Suppressor macrophage (primary cell): ENCODE results near the gene PCSK4.
"Not testable (repeated sequence)": the region's sequence is repeated elsewhere in the genome, so short reads cannot be mapped to it uniquely, and the experiment has no call there.

ENCODE experiments used
- DNase-seq, 4 experiments: peaks; one replicate each; pipeline ENCODE4 v3.0.0-alpha.2; 2020 to 2022

Gene PCSK4

DNA sequence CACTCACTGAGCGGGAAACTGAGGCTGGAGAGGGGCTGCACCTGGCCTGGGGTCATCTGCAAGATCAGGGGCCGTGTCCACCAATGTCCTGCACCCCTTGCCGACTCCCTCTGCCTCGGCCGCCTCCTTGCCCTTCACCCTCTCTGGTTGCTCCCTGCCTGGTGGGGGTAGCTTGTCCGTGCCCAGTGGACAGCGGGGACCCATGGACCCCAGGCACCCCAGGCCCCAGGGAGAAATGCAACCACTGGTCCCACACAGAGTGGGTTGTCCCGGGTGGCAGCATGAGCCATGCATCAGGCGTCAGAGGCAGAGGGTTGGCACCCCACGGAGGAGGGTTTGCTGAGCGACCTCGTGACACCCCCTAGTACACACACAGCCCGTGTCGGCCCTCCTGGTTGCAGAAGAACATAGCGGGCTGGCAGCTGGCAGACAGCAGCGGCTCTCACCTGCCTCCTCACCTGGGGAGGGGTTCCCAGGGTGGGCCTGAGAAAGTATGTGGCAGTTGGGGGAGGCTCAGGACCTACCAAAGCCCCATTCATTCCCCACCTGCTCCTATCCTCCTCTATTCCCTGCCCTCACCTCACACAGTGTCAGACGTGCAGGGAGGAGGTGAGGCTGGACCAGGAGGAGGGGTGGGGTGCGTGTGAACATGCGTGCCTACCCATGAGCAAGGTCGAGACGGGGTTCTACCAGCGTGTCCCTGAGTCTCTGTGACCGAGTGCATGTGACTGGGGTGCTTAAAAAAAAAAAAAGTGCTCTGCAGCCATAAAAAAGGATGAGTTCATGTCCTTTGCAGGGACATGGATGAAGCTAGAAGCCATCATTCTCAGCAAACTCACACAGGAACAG, 14.0 kb upstream of the PCSK4 start:
- DNase-seq, result no peak

DNA sequence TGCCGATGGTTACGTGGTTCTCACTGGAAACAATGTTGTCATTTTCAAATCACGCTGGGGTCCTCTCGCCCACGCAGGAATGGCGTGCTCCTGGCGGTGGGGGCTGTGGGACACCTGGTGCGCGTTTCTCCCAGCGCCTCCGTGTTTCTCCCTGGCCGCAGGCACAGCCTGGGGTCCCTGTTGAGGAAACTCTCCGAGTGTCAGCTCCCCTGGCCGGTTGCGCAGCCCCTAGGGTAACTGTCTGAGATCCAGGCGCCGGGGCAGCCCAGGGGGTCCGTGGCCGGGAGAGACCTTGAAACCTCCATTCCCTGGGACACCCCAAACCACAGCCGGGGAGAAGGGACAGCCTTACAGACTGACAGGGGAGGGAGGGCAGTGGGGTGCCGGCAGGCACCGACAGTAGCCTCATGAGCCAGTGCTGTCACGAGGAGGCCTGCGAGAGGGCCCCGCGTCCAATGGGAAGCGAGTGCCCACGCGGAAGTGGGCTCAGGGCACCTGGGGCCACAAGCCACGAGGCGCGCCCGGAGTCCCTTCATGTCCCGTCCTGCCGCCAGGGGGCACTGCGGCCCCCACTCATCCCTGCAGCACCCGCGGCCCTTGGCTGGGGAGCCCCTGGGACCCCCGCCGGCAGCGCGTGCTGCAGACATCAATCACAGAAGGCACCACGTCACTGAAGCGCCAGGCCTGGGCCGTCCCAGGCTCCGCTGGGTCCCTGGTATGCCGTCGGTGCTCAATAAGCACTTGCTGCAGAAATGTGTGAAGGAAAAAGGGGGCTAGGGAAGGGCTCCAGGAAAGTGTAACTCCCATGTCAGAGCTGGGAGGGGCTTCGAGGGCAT, 13.2 kb upstream of the PCSK4 start:
- DNase-seq, result peak; percentile 73 to 89 (median 78)

DNA sequence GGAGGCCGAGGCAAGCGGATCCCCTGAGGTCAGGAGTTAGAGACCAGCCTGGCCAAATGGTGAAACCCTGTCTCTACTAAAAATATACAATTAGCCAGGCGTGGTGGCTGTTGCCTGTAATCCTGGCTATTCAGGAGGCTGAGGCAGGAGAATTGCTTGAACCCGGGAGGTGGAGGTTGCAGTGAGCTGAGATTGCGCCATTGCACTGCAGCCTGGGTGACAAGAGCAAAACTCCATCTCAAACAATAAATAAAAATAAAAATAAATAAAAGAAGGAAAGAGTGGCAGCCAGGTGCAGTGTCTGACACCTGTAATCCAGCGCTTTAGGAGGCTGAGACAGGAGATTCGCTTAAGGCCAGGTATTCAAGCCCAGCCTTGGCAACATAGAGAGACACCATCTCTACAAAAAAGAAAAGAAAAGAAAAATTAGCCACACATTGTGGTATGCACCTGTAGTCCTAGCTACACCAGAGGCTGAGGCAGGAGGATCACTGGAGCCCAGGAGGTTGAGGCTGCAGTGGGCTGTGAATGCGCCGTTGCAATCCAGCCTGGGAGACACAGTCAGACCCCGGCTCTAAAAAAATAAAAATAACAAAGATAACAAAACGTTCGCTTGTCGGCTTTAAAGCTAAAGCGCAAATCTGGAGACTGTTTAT, 12.4 kb upstream of the PCSK4 start:
- DNase-seq, result no peak

DNA sequence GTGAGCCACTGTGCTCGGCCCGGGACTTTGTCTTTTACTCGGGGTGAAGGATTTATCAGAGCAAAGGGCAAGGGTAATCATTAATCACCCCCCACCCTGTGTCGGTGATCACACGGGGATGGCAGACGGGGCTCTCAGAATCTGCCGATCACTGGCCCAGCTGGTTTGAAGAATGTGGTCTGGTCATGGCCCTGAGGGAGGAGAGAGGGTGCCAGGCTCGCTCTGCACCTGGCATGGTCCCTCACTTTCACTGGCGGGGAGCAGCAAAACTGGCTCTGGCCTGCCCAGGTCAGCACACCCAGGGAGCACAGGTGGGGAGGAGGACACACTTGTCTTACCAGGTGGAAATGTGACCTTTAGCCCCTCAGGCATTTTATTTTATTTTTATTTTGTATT, 11.0 kb upstream of the PCSK4 start:
- no peak for DNase-seq

- not testable (repeated sequence) for DNase-seq
Measured at GRCh38 chr19:1499231-1499630, 9.1 kb upstream of the PCSK4 start.

DNA sequence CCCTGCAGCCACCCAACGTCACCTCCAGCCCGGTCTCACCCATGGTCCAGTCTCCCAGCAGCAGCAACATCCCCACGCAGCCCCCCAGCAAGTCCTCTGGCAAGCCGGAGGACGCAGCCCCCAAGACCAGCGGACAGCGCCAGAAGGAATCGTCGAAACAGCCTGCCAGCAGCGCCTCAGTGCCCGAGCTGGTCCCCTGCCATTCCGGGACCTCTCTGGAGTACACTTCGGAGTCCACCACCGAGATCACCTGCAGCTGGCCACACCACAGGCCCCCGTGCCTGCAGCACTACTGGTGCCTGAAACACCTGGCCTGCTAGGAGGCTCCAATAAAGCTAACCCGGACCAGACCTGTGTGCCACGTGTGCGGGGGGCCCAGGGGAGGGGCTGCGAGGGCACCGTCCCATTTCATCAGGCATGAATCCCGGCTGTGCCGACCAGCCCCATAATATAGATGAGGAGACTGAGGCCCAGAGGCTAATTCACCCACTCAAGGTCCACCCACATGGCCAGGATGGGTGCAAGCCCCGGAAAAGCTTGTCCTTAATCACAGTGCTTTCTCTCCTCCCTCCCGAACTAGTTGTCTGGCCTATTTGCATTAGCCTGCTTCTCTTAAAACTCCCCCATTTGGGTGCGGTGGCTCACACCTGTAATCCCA, 7.6 kb upstream of the PCSK4 start:
- no peak for DNase-seq

DNA sequence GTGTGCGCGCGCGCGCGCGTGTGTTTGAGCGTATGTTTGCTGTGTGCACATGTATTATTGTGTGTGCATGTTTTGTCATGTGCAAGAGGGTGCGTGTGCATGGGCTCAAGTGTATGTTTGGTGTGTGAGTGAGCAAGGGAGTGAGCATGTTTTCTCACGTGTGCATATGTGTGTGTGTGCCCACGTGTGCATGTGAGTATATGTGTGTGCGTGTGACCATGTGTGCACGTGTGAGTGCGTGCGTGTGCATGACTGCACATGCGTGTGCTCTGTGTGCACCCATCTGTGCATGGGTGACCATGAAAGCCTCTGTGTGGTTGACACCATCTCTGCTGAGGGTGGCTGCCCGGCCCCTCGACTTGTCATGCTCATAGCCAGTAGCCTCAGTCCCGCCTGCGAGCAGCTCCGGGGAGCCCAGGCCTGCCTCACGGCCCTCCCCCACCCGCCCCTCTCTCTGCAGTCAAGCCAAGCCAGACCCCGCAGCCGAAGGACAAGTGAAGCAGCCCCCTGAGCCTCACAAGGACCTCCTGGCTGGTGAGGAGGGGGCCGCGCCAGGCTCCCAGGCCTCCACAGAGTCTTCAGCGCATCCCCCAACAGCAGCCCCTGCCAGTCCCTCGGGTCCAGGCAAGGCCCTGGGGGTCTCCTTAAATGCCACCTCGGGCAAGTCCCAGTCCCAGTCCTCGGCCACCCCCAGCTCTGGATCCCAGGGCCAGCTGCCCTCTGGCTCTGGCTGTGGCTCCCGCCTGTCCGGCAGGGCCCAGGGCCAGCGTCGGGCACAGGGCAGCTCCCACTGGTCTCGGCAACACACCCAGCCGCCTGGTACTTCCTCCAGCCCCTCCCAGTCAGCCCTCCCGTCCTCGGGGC, 6.8 kb upstream of the PCSK4 start:
- DNase-seq, result no peak

DNA sequence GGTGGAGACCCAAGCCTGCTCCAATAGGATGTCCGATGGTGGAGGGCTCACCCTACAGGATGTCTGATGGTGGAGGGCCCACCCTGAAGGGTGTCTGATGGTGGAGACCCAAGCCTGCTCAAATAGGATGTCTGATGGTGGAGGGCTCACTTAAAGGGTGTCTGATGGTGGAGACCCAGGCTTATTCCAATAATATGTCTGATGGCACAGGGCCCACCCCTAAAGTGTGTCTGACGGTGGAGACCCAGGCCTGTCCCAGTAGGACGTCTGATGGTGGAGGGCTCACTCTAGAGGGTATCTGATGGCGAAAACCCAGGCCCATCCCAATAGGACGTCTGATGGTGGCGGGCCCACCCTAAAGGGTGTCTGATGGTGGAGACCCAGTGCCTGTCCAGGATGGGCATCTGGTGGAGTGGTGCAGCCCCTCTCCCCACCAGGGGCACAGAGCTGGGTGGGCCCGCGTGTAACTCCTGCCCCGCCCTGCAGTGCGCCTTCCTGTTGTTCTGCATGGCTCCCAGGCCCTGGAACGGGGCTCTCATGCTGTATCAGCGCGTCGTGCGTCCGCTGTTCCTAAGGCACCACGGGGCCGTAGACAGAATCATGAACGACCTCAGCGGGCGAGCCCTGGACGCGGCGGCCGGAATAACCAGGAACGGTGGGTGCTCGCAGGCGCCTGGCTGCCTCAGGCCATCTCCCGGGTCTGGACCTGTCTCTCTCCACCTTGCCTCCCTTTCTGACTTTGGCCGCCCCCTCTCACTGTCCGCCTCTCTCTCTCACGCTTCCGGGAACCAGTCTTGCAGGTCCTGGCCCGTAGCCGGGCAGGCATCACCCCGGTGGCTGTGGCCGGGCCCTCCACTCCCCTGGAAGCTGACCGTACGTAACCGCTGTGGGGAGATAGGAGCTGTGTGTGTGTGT, 5.9 kb upstream of the PCSK4 start:
- no peak for DNase-seq

GRCh38 chr19:1495051-1495798, 5.1 kb upstream of the PCSK4 start:
- DNase-seq, result no peak

DNA sequence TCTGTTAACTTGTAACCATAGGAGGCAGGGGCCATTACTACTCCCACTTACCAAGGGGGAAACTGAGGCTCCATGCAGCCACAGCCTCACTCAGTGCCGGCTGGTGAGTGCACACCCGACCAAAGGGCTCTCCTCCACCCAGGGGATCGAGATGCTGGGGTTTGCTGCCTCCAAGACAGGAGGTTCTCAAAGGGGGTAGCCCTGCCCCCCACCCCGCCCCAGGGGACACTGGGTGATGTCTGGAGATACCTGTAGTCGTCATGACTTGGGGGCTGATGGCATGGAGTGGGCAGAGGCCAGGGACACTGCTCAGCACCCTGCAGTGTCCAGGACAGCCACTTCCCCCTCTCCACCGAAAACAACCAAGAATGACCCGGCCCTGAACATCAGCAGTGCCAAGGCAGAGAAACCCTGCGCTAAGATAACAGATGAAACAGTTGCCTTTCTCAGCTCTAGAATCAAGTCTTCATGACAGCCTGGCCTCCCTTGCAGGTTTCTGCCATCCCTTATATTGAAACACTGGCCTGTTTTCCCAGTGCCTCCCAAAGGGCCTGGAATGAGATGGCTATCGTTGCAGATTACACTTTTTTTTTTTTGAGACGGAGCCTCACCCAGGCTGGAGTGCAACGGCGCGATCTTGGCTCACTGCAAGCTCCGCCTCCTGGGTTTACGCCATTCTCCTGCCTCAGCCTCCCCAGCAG, 4.1 kb upstream of the PCSK4 start:
- DNase-seq, result no peak

DNA sequence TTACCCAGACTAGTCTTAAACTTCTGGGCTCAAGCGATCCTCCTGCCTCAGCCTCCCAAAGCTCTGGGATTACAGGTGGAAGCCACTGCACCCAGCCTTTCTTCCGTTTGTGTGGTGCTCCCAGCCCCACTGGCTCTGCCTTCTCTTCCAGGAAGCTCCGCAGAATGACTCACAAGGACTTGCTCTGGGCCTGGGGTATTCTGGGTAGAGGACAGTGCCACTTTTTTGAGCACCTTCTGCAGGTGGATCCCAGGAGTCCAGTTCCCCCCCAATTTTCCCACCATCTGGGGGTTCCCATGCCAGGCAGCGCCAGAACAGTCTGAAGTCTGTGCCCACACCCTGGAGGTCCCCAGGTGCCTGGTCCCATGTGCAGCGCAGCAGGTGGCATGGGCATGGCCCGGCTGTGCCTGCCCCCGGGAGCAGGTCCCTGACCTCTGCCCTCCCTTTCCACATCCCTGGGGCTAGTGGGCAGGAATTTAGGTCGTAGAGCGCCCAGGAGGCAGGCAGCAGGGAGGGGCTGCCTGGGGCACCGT, 2.4 kb upstream of the PCSK4 start:
- no peak for DNase-seq

- no peak for DNase-seq
Measured at GRCh38 chr19:1491849-1492170, 1.7 kb upstream of the PCSK4 start.

DNA sequence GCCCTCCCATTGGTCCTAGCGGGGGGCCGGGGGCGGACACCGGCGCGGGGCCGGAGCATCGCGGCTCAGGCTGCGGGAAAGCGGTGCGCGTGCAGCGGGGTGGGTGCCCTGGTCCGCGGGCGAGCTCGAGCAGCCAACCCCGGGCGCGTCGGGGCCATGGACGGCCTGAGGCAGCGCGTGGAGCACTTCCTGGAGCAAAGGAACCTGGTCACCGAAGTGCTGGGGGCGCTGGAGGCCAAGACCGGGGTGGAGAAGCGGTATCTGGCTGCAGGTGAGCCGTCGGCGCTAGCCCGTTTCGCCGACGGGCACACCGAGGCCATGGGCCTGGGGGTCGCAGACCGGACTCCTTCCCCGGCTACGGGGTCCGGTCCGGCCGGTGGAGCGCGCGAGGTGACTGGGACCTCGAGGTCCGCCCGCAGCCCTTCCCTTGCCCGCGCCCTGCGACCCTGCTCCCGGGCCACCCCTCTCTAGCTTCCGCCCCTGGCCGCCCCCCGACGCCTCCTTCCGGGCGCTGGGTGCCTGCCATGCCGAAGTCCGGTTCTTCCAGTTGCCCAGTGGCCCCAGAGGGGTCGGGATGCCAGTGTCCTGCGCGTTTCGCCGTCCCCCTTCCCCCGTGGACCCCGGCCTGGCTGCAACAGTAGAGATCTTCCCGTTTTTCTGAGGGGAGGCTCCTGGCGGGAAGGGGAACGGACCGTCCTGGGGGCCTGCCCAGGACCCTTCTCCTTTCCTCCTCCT, 1.1 kb upstream of the PCSK4 start, which contains the start of gene REEP6:
Gene REEP6 (plus strand): TSS at position 68 of the 735 bp plus-strand sequence. CDS start 89 bp downstream, at position 157.
- no peak for DNase-seq

DNA sequence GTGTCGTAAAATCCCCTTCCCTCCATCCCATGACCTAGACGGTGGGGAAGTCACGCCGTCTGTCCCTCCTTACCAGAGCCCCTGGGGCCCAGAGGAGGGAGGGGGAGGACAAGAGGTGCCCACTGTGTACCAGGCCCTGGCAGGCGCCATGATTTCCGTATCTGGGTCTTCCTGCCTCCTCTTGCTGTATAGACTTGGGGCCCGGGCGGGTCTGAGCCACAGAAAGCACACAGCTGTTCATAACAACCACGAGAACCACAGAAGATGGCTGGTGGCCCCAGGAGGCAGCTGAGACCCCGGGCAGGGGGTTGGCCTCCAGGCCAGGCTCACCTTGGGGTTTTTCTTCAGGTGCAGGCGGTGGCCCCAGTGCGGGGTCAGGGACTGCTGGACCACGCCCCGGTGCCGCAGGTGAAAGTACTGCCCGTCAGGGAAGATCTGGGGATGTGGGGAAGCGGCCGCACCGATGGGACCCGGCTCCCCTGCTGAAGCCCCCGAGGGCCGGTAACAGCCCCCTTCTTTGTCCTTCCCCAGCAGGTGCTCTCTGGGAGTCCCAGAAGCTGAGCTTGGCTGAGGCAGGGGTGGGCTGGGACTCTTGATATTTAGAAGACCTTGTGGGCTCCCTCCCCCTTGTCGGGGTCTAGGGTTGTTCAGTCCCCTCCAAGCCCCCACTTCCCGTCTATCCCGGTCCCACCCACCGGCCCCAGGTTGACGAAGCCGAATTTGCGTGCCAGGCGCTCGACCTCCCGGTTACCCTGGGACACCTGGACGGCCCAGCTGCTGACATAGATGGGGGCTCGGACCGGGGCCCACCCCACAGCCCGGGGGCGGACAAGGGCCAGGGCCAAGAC, 463 bp downstream of the PCSK4 start:
- DNase-seq, result no peak

GRCh38 chr19:1488282-1488601, 1.9 kb downstream of the PCSK4 start:
- no peak for DNase-seq

DNA sequence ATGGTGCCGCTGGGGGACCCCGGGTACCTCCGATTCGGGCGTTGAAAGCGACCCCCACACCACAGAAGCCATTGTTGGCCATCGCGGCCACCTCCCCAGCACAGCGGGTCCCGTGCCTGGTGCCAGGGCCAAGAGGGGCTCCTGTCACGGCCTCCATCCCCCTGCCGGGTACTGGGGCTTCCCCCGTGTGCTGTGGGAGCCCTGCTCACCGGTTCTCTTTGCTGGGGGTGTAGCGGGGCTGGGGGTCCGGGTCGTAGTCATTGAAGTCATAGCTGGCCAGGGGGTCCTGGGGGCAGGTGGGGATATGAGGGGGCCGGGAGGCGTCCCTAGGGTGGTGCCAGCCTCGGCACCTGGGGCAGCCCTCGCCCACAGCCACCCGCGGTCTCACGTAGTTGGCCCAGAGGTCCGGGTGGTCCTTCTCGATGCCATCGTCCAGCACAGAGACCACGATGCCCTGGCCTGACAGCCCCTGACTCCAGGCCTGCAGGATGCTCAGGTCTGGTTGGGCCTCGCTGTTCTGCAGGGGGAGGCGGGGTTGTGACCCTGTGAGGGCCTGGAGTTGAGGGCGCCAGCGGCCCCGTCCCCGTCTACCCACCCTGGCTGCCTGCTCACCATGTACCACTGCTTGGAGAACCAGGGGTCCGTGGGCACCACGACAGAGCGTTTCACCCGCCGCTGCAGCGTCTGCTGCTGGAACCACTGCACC, 2.4 kb downstream of the PCSK4 start:
- DNase-seq, result no peak
